ENCODE measurements around the gene SCYGR5.
"Not testable (repeated sequence)": the region's sequence is repeated elsewhere in the genome, so short reads cannot be mapped to it uniquely, and the experiment has no call there.

Gene SCYGR5

GRCh38 chr2:227666631-227667170 is at the start of gene SCYGR5:
Gene SCYGR5 (plus strand): TSS chr2:227666804. CDS start chr2:227666804, 0 bp downstream.
- FAIRE-seq, result not testable (repeated sequence)

GRCh38 chr2:227617316-227618230 is 49.0 kb upstream of the SCYGR5 start, which contains the start of gene SCYGR4:
Gene SCYGR4 (plus strand): TSS chr2:227617498. CDS start chr2:227617498, 0 bp downstream.
- no peak for FAIRE-seq

- no peak for FAIRE-seq
Observed at GRCh38 chr2:227623226-227623625, 43.4 kb upstream of the SCYGR5 start.

GRCh38 chr2:227625420-227625819 is 41.2 kb upstream of the SCYGR5 start:
- FAIRE-seq, result no peak

- no peak for FAIRE-seq
Observed at GRCh38 chr2:227626580-227627151, 39.9 kb upstream of the SCYGR5 start.

- FAIRE-seq, result no peak
Observed at GRCh38 chr2:227627769-227628168, 38.8 kb upstream of the SCYGR5 start.

GRCh38 chr2:227629435-227629834 is 37.2 kb upstream of the SCYGR5 start:
- FAIRE-seq, result no peak

GRCh38 chr2:227630322-227630721 is 36.3 kb upstream of the SCYGR5 start:
- no peak for FAIRE-seq

- no peak for FAIRE-seq
Observed at GRCh38 chr2:227632827-227633226, 33.8 kb upstream of the SCYGR5 start.

- FAIRE-seq, result no peak
Observed at GRCh38 chr2:227634201-227634600, 32.4 kb upstream of the SCYGR5 start.

- FAIRE-seq, result no peak
Observed at GRCh38 chr2:227642656-227643055, 23.9 kb upstream of the SCYGR5 start.

GRCh38 chr2:227643990-227644551 is 22.5 kb upstream of the SCYGR5 start:
- no peak for FAIRE-seq

GRCh38 chr2:227653419-227653818 is 13.2 kb upstream of the SCYGR5 start:
- no peak for FAIRE-seq

GRCh38 chr2:227654426-227654825 is 12.2 kb upstream of the SCYGR5 start:
- FAIRE-seq, result no peak

GRCh38 chr2:227655454-227655853 is 11.2 kb upstream of the SCYGR5 start:
- no peak for FAIRE-seq

- FAIRE-seq, result no peak
Observed at GRCh38 chr2:227657199-227657845, 9.3 kb upstream of the SCYGR5 start.

GRCh38 chr2:227661025-227661649 is 5.5 kb upstream of the SCYGR5 start:
- FAIRE-seq, result no peak

GRCh38 chr2:227661827-227662226 is 4.8 kb upstream of the SCYGR5 start:
- no peak for FAIRE-seq

GRCh38 chr2:227665189-227665940 is 1.2 kb upstream of the SCYGR5 start:
- FAIRE-seq, result no peak

GRCh38 chr2:227671170-227671905 is 4.7 kb downstream of the SCYGR5 start:
- FAIRE-seq, result no peak

- FAIRE-seq, result not testable (repeated sequence)
Observed at GRCh38 chr2:227673620-227674019, 7.0 kb downstream of the SCYGR5 start.
